ENCODE data around the gene ABCC1.

Gene ABCC1

GRCh38 chr16:16111639-16112038 lies 162.2 kb downstream of the ABCC1 start:
- no peak for DNase-seq (ENCODE audit: low read depth in 2 of 2)

- DNase-seq (ENCODE audit: low read depth in 2 of 2): no peak
Measured at GRCh38 chr16:16112450-16113053, 163.1 kb downstream of the ABCC1 start.

GRCh38 chr16:16113076-16113475 lies 163.7 kb downstream of the ABCC1 start:
- no peak for DNase-seq (ENCODE audit: low read depth in 2 of 2)

- no peak for DNase-seq (ENCODE audit: low read depth in 2 of 2)
Measured at GRCh38 chr16:16116841-16117240, 167.4 kb downstream of the ABCC1 start.

GRCh38 chr16:16118337-16118736 lies 168.9 kb downstream of the ABCC1 start:
- no peak for DNase-seq (ENCODE audit: low read depth in 2 of 2)

- no peak for DNase-seq (ENCODE audit: low read depth in 2 of 2)
Measured at GRCh38 chr16:16120044-16120381, 170.6 kb downstream of the ABCC1 start.

GRCh38 chr16:16120382-16121184 lies 171.2 kb downstream of the ABCC1 start:
- DNase-seq (ENCODE audit: low read depth in 2 of 2): no peak

- DNase-seq (ENCODE audit: low read depth in 2 of 2): no peak
Measured at GRCh38 chr16:16121185-16121727, 171.8 kb downstream of the ABCC1 start.

- DNase-seq (ENCODE audit: low read depth in 2 of 2): no peak
Measured at GRCh38 chr16:16122264-16122663, 172.8 kb downstream of the ABCC1 start.

GRCh38 chr16:16124438-16124837 lies 175.0 kb downstream of the ABCC1 start:
- DNase-seq (ENCODE audit: low read depth in 2 of 2): no peak

GRCh38 chr16:16124974-16125373 lies 175.6 kb downstream of the ABCC1 start:
- no peak for DNase-seq (ENCODE audit: low read depth in 2 of 2)

- DNase-seq (ENCODE audit: low read depth in 2 of 2): no peak
Measured at GRCh38 chr16:16126896-16127295, 177.5 kb downstream of the ABCC1 start.

- peak; percentile 14 to 16 for DNase-seq (ENCODE audit: low read depth in 2 of 2)
Measured at GRCh38 chr16:16127469-16128116, 178.2 kb downstream of the ABCC1 start.

- DNase-seq (ENCODE audit: low read depth in 2 of 2): no peak
Measured at GRCh38 chr16:16131204-16131603, 181.8 kb downstream of the ABCC1 start.

- no peak for DNase-seq (ENCODE audit: low read depth in 2 of 2)
Measured at GRCh38 chr16:16131659-16132058, 182.2 kb downstream of the ABCC1 start.

- no peak for DNase-seq (ENCODE audit: low read depth in 2 of 2)
Measured at GRCh38 chr16:16133943-16134604, 184.7 kb downstream of the ABCC1 start.

GRCh38 chr16:16136588-16136987 lies 187.2 kb downstream of the ABCC1 start:
- DNase-seq (ENCODE audit: low read depth in 2 of 2): no peak

- DNase-seq (ENCODE audit: low read depth in 2 of 2): no peak
Measured at GRCh38 chr16:16137110-16137509, 187.7 kb downstream of the ABCC1 start.

- DNase-seq (ENCODE audit: low read depth in 2 of 2): no peak
Measured at GRCh38 chr16:16138034-16138635, 188.7 kb downstream of the ABCC1 start.

GRCh38 chr16:16139061-16139460 lies 189.6 kb downstream of the ABCC1 start:
- DNase-seq (ENCODE audit: low read depth in 2 of 2): no peak

- DNase-seq (ENCODE audit: low read depth in 2 of 2): no peak
Measured at GRCh38 chr16:16139806-16140205, 190.4 kb downstream of the ABCC1 start.

GRCh38 chr16:16140537-16140936 lies 191.1 kb downstream of the ABCC1 start:
- DNase-seq (ENCODE audit: low read depth in 2 of 2): no peak

Measured in fibroblast of skin of left biceps (primary cell).